Stomach (tissue), 9 donors: ENCODE measurements around the gene ANKS1B. TPM values are rescaled to one million over a fixed set of nuclear protein-coding genes. Genes with fewer than 3 reads are reported as not detected.

ENCODE experiments used
- DNase-seq, 2 donors: peaks; one replicate each; pipeline versions ENCODE4 v3.0.0 to v3.0.0-alpha.2; 2013 to 2019
- H3K27ac ChIP-seq, 5 donors: fragments of 200-600 bp in 4 of 5; sonication (generic) in 4 of 5; one replicate each; pipeline ENCODE4 v1.5.1; 2013 to 2019; ENCODE audit warnings: mild to moderate bottlenecking in 1 of 5, moderate library complexity in 1 of 5
- H3K27me3 ChIP-seq, 3 donors: fragments of 200-600 bp; sonication (generic); one replicate each; pipeline ENCODE4 v1.5.1; 2017 to 2019; ENCODE audit warnings: mixed run types in 1 of 3
- H3K36me3 ChIP-seq, 4 donors: fragments of 200-600 bp; sonication (generic); 1 replicate in 3 of 4; 2 replicates in 1 of 4; pipeline ENCODE4 v1.5.1; 2016 to 2019
- H3K4me1 ChIP-seq, 4 donors: fragments of 200-600 bp; sonication (generic); one replicate each; pipeline ENCODE4 v1.5.1; 2016 to 2019
- H3K4me3 ChIP-seq, 4 donors: fragments of 200-600 bp; sonication (generic) in 3 of 4; one replicate each; pipeline ENCODE4 v1.5.1; 2016 to 2019; ENCODE audit warnings: mild to moderate bottlenecking in 1 of 4
- H3K9me3 ChIP-seq, 4 donors: fragments of 200-600 bp; sonication (generic); one replicate each; pipeline ENCODE4 v1.5.1; 2016 to 2019
- CTCF ChIP-seq, 7 experiments: fragments of 450-650 bp in 4 of 7; fragments of 200-600 bp in 3 of 7; sonication (generic) in 3 of 7; IDR thresholded peaks; one replicate each; pipeline ENCODE4 v1.5.1; 2016 to 2019; ENCODE audit warnings: antibody characterized with exemption in 7 of 7, control low read depth in 2 of 7, mild to moderate bottlenecking in 1 of 7
- EP300 ChIP-seq: sonication (generic); formaldehyde crosslinking; IDR thresholded peaks from one replicate; pipeline ENCODE4 v1.6.1; 2017; ENCODE audit warnings: antibody characterized with exemption
- POLR2A ChIP-seq, 4 donors: fragments of 450-650 bp; IDR thresholded peaks; one replicate each; pipeline ENCODE4 v1.6.1; 2016; ENCODE audit warnings: antibody characterized with exemption in 4 of 4, control low read depth in 2 of 4, mild to moderate bottlenecking in 1 of 4, moderate library complexity in 1 of 4
- POLR2AphosphoS5 ChIP-seq, 3 donors: sonication (generic); formaldehyde crosslinking; IDR thresholded peaks; one replicate each; pipeline ENCODE4 v1.6.1; 2016; ENCODE audit warnings: antibody characterized with exemption in 3 of 3
- WGBS, 5 donors: extraction: QIAGEN DNeasy Blood & Tissue Kit in 3 of 5; methylation state at CpG; one replicate each; pipeline versions ENCODE4 v1.1.5 to v1.1.7; 2013 to 2018; 5-methylcytosine and 5-hydroxymethylcytosine counted together
- intact Hi-C: fragments of 100-400 bp; cut with DNase I; formaldehyde crosslinking; loops from one replicate; pipeline ENCODE4 v1.15.1; 2023; ENCODE audit warnings: low total_unique reads
- polyA plus RNA-seq, 3 donors: library from polyadenylated mRNA; stranded (reverse); fragments of 200-250 nt; gene quantifications; one replicate each; pipeline ENCODE4 v1.2.3, GENCODE V29; 2013
- total RNA-seq, 5 donors: library from RNA; depleted of rRNA; stranded (reverse); fragments of >200 nt; gene quantifications; one replicate each; pipeline versions ENCODE4 v1.1.0 to v1.2.3, GENCODE V29; 2014 to 2016
- donor health status: healthy with polysubstance abuse.
- donor health status: Bipolar disorder and iron deficiency.
- donor health status: healthy.

Gene ANKS1B
- total and polyA plus RNA-seq, 8 donors, result 0.73 to 26.8 (median 2.2) TPM; not detected in 2

DNA sequence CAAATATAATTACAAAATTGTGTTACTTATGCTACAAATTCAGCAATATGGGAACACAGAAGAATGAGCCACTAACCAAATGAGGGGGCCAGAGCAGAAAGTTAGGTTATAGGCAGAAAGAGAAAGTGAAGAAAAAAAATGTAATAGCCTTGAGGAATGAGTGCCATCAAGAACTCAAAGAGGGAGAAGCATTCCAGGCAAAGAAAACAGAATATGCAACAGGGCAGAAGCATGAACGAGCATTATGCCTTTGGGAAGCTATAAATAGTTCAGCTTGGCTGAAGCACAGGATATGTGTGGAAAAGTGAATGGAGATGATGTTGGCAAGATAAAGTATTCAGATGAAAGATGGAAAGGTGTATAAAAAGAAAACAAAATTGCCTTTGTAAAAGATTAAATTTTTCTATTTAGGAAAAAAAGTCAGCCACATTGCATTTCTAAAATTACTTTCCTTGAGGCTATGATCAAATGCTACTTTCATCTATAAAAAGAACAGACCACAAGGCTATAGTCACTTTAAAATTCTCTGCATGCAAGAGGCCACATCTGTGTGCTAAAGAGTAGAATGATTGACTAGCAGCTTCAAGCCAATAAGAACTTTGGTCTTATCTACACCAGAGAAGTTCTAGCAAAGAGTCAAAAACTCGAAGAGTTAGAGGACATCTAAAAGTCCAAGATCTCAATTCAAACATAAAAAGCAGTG, 530.7 kb downstream of the ANKS1B start:
- DNase-seq, result no peak
- no peak overlapping the region for H3K4me3 ChIP-seq
- H3K27ac ChIP-seq, result peak overlapping the region in 2 of 5 donors; percentile 16 to 50
- H3K9me3 ChIP-seq, result peaks cover 0 to 16% (median 3%) of the 10 kb centered on the region in 4 donors
- intact Hi-C loops, result no loop called here
- no peaks in the 10 kb centered on the region for H3K36me3 ChIP-seq
- peaks cover 0 to 13% (median 0%) of the 10 kb centered on the region in 4 donors for H3K4me1 ChIP-seq
- TF ChIP-seq POLR2AphosphoS5 (IDR thresholded peaks at IDR 0.05) (no peak), POLR2A (IDR thresholded peaks at IDR 0.05) (no peak), CTCF (IDR thresholded peaks at IDR 0.05) (no peak), EP300 (no peak)
- 26 to 46% (median 41%) methylated on average over 2 of the region's 2 CpGs for whole genome bisulfite sequencing, 5 donors
- H3K27me3 ChIP-seq, result no peaks in the 10 kb centered on the region

GRCh38 chr12:99450036-99450630, 534.6 kb downstream of the ANKS1B start:
- Histone ChIP-seq H3K36me3 (no peaks in the 10 kb centered on the region), H3K27me3 (no peaks in the 10 kb centered on the region), H3K4me3 (no peak overlapping the region), H3K27ac (no peak overlapping the region), H3K9me3 (peaks cover 0 to 15% (median 0%) of the 10 kb centered on the region in 4 donors), H3K4me1 (peaks cover 0 to 13% (median 0%) of the 10 kb centered on the region in 4 donors)
- 57 to 79% (median 71%) methylated on average over 4 of the region's 4 CpGs for whole genome bisulfite sequencing, 5 donors
- TF ChIP-seq POLR2A (IDR thresholded peaks at IDR 0.05) (no peak), CTCF (IDR thresholded peaks at IDR 0.05) (no peak), POLR2AphosphoS5 (IDR thresholded peaks at IDR 0.05) (no peak), EP300 (no peak)
- DNase-seq, result peak in 1 of 2 donors; percentile 7
- intact Hi-C loops, result no loop called here

DNA sequence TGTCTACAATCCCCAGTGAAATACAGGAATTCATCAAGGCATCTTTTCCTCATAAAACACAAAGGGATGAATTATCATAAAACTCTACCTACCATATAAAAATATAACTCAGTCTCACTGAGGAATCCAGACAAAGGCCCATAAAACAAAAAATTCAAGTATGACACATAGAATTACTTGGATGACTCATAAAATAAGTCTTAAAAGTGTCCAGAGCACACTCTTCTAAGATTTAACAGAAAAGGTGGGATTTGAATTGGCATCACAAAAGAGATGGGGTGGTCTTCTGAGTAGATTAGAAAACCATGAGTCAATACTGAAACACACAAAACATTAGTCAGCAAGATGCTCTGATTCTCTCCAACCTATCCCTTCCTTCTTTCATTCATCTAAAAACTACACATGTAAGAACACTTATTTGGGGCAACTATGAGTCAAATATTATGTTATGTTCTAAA, 539.8 kb downstream of the ANKS1B start:
- H3K4me3 ChIP-seq, result no peak overlapping the region
- H3K9me3 ChIP-seq, result peaks cover 0 to 15% (median 0%) of the 10 kb centered on the region in 4 donors
- no peaks in the 10 kb centered on the region for H3K4me1 ChIP-seq
- DNase-seq, result no peak
- TF ChIP-seq EP300, result no peak
- H3K27ac ChIP-seq, result no peak overlapping the region
- intact Hi-C loops, result no loop called here
- no peaks in the 10 kb centered on the region for H3K27me3 ChIP-seq
- no peaks in the 10 kb centered on the region for H3K36me3 ChIP-seq

- Histone ChIP-seq H3K9me3 (peaks cover 0 to 16% (median 0%) of the 10 kb centered on the region in 4 donors), H3K4me1 (no peaks in the 10 kb centered on the region), H3K4me3 (no peak overlapping the region), H3K27ac (no peak overlapping the region), H3K36me3 (no peaks in the 10 kb centered on the region), H3K27me3 (no peaks in the 10 kb centered on the region)
- TF ChIP-seq EP300, result no peak
- TF ChIP-seq POLR2AphosphoS5 (IDR thresholded peaks at IDR 0.05), result no peak
- no peak for TF ChIP-seq CTCF (IDR thresholded peaks at IDR 0.05)
- no peak for TF ChIP-seq POLR2A (IDR thresholded peaks at IDR 0.05)
- 47 to 61% (median 54%) methylated on average over 3 of the region's 3 CpGs for WGBS, 5 donors
- no peak for DNase-seq
- intact Hi-C loops, result no loop called here
These were observed 542.0 kb downstream of the ANKS1B start for GRCh38 chr12:99442758-99443157.

DNA sequence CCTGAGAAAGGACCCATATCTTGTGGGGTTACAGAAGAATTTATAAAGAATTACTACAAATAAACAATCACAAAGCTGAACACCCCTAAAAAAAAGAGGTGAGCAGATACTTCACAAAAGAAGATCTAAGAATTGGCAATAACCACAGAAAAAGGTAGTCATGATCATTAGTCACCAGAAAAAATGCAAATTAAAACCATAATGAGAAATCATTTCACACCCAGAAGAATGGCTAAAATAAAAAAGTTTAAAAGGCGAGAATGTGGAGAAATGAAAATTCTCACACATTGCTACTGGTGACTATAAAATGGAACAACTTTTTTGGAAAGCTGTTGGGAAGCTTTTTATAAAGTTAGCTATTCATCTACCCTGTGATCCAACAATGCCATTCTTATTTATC, 545.3 kb downstream of the ANKS1B start:
- Histone ChIP-seq H3K27ac (no peak overlapping the region), H3K27me3 (no peaks in the 10 kb centered on the region), H3K36me3 (no peaks in the 10 kb centered on the region), H3K4me1 (no peaks in the 10 kb centered on the region), H3K4me3 (no peak overlapping the region), H3K9me3 (peaks cover 0 to 4% (median 0%) of the 10 kb centered on the region in 4 donors)
- no peak for DNase-seq
- 83 to 97% (median 86%) methylated on average over 1 of the region's 1 CpG for WGBS, 5 donors
- intact Hi-C loops, result no loop called here
- TF ChIP-seq EP300 (no peak), POLR2AphosphoS5 (IDR thresholded peaks at IDR 0.05) (no peak), POLR2A (IDR thresholded peaks at IDR 0.05) (no peak), CTCF (IDR thresholded peaks at IDR 0.05) (no peak)
